GM12891 (cell line): ENCODE measurements around the gene EXOSC3.

Experiments
- PAX5 ChIP-seq: IDR thresholded peaks from 2 replicates; pipeline ENCODE4 v1.6.1; 2011; ENCODE audit warnings: low read length, moderate library complexity, mild to moderate bottlenecking; ENCODE audit not compliant: insufficient read depth, severe bottlenecking
- POLR2A ChIP-seq: IDR thresholded peaks from 2 replicates; pipeline ENCODE4 v1.6.1; 2011; ENCODE audit warnings: low read depth, low read length, control low read depth
- POLR2AphosphoS5 ChIP-seq: IDR thresholded peaks from 2 replicates; pipeline ENCODE4 v1.6.1; 2011; ENCODE audit warnings: low read depth, low read length, control low read depth
- POU2F2 ChIP-seq: IDR thresholded peaks from 2 replicates; pipeline ENCODE4 v1.6.1; 2011; ENCODE audit warnings: low read depth, mild to moderate bottlenecking, control low read depth, low read length, moderate library complexity
- SPI1 ChIP-seq: IDR thresholded peaks from 2 replicates; pipeline ENCODE4 v1.6.1; 2011; ENCODE audit warnings: low read depth, low read length, control low read depth
- TAF1 ChIP-seq: IDR thresholded peaks from 2 replicates; pipeline ENCODE4 v1.6.1; 2011; ENCODE audit warnings: low read depth, low read length, control low read depth

GRCh38 chr9:37746448-37747270 is 38.2 kb downstream of the EXOSC3 start:
- TF ChIP-seq POLR2A = no peak
- no peak for TF ChIP-seq TAF1
- no peak for TF ChIP-seq POLR2AphosphoS5
- TF ChIP-seq POU2F2 = no peak
- TF ChIP-seq SPI1 = no peak
- no peak for TF ChIP-seq PAX5
